HepG2 (cell line): ENCODE results near the gene GNPAT. TPM values are rescaled to one million over a fixed set of nuclear protein-coding genes. Genes with fewer than 3 reads are reported as not detected.
A peak's percentile ranks its signal among the peaks of the same experiment; 100 is the strongest.

Experiments used
- BCLAF1 ChIP-seq: fragments of 450-650 bp; IDR thresholded peaks from 2 replicates; pipeline ENCODE4 v1.6.1; 2017; ENCODE audit warnings: mild to moderate bottlenecking
- CEBPG ChIP-seq: IDR thresholded peaks from 2 replicates; pipeline ENCODE4 v1.6.1; 2016
- FOXA3 ChIP-seq: IDR thresholded peaks from 2 replicates; pipeline ENCODE4 v1.6.1; 2016; ENCODE audit warnings: missing genetic modification reagents, missing compliant biosample characterization
- GATA4 ChIP-seq: sonication (generic); IDR thresholded peaks from 2 replicates; pipeline ENCODE4 v1.6.1; 2016; ENCODE audit warnings: antibody characterized with exemption, low read depth, borderline replicate concordance
- ISL2 ChIP-seq: sonication (generic); formaldehyde crosslinking; IDR thresholded peaks from 2 replicates; pipeline ENCODE4 v1.5.0; 2020; ENCODE audit warnings: missing genetic modification reagents
- JUNB ChIP-seq: sonication (generic); formaldehyde crosslinking; IDR thresholded peaks from 2 replicates; pipeline ENCODE4 v1.8.0; 2022; ENCODE audit warnings: missing genetic modification reagents, mild to moderate bottlenecking, borderline replicate concordance
- KAT8 ChIP-seq: IDR thresholded peaks from 2 replicates; pipeline ENCODE4 v1.6.1; 2016; ENCODE audit warnings: missing genetic modification reagents, missing compliant biosample characterization
- KDM5B ChIP-seq: sonication (generic); formaldehyde crosslinking; IDR thresholded peaks from 2 replicates; pipeline ENCODE4 v1.4.0; 2020; ENCODE audit warnings: missing genetic modification reagents, mild to moderate bottlenecking, borderline replicate concordance
- MED1 ChIP-seq: sonication (generic); formaldehyde crosslinking; IDR thresholded peaks from 2 replicates; pipeline ENCODE4 v1.4.0; 2020; ENCODE audit warnings: missing genetic modification reagents
- MTF2 ChIP-seq: sonication (generic); formaldehyde crosslinking; IDR thresholded peaks from 2 replicates; pipeline ENCODE4 v1.5.0; 2020; ENCODE audit warnings: missing genetic modification reagents, borderline replicate concordance
- PCBP1 ChIP-seq: fragments of 200-400 bp; formaldehyde crosslinking; IDR thresholded peaks from 2 replicates; pipeline ENCODE4 v1.6.1; 2017; ENCODE audit warnings: mild to moderate bottlenecking, low read depth, low read length, borderline replicate concordance
- POLR2A ChIP-seq, 2 experiments: IDR thresholded peaks; 2 replicates each; pipeline ENCODE4 v1.6.1; 2011; ENCODE audit warnings: low read depth in 2 of 2, low read length in 2 of 2, mild to moderate bottlenecking in 1 of 2, moderate library complexity in 1 of 2; ENCODE audit not compliant: insufficient read depth in 1 of 2
- PTBP1 ChIP-seq: fragments of 200-400 bp; formaldehyde crosslinking; IDR thresholded peaks from 2 replicates; pipeline ENCODE4 v1.6.1; 2018; ENCODE audit warnings: low read length, low read depth; ENCODE audit not compliant: poor library complexity, severe bottlenecking
- SAP130 ChIP-seq: IDR thresholded peaks from 2 replicates; pipeline ENCODE4 v1.6.1; 2016; ENCODE audit warnings: low read depth
- SSRP1 ChIP-seq: IDR thresholded peaks from 2 replicates; pipeline ENCODE4 v1.6.1; 2016; ENCODE audit warnings: control low read depth
- TBX3 ChIP-seq: fragments of 450-650 bp; IDR thresholded peaks from 2 replicates; pipeline ENCODE4 v1.6.1; 2017; ENCODE audit warnings: antibody characterized with exemption, mild to moderate bottlenecking, inconsistent platforms, borderline replicate concordance
- THRA ChIP-seq: sonication (generic); formaldehyde crosslinking; IDR thresholded peaks from 2 replicates; pipeline ENCODE4 v1.4.0; 2020; ENCODE audit warnings: missing genetic modification reagents, borderline replicate concordance
- UBTF ChIP-seq: sonication (generic); formaldehyde crosslinking; IDR thresholded peaks from 2 replicates; pipeline ENCODE4 v1.4.0; 2020; ENCODE audit warnings: mild to moderate bottlenecking, missing genetic modification reagents
- ZFP1 ChIP-seq: IDR thresholded peaks from 2 replicates; pipeline ENCODE4 v1.6.1; 2016
- ZNF292 ChIP-seq: sonication (generic); formaldehyde crosslinking; IDR thresholded peaks from 2 replicates; pipeline ENCODE4 v1.8.1; 2022; ENCODE audit warnings: mild to moderate bottlenecking, low read depth, missing genetic modification reagents, borderline replicate concordance
- ZNF570 ChIP-seq: sonication (generic); formaldehyde crosslinking; IDR thresholded peaks from 2 replicates; pipeline ENCODE4 v1.4.0; 2020; ENCODE audit warnings: mild to moderate bottlenecking, missing genetic modification reagents, borderline replicate concordance
- polyA plus RNA-seq, 8 experiments: library from polyadenylated mRNA; depleted of rRNA in 3 of 8; stranded (reverse) in 7 of 8; unstranded in 1 of 8; fragments of >200 nt; fragmentation: Illumina TruSeq in 4 of 8; extraction: Trizol in 4 of 8; gene quantifications; 2 replicates each; pipeline versions ENCODE4 v1.2.1 to v1.2.3, GENCODE V29; 2011 to 2016; ENCODE audit warnings: low read depth in 4 of 8, missing spikeins in 1 of 8, mixed read lengths in 1 of 8; ENCODE audit not compliant: insufficient read depth in 1 of 8
- total RNA-seq, 5 experiments: library from RNA; depleted of rRNA; stranded (reverse); fragments of >200 nt; fragmentation: Illumina TruSeq; extraction: Trizol; gene quantifications; 2 replicates each; pipeline ENCODE4 v1.2.3, GENCODE V29; 2016; ENCODE audit warnings: low read depth in 1 of 5

GNPAT gene
- total and polyA plus RNA-seq, 2 of the 13 experiments (the other 11 are each of a cell fraction or from before 2014, with no cell fraction given) = 58.3 to 114 TPM

GRCh38 chr1:231233735-231234417 is 7.1 kb upstream of the GNPAT start (continued):
- peak; percentile 99 for TF ChIP-seq GATA4
- peak; percentile 59 to 86; a peak in 2 of 4 replicates for TF ChIP-seq POLR2A (IDR thresholded peaks at IDR 0.05; ENCODE audit: insufficient read depth in 1 of 2, low read depth in 2 of 2, low read length in 2 of 2)
- TF ChIP-seq KAT8 (CRISPR knock-in tag) = peak; percentile 70
- peak; percentile 36; the same call in 1 of the 2 replicates for TF ChIP-seq THRA (CRISPR knock-in tag)
- no peak for TF ChIP-seq ZNF570
- peak; percentile 77 for TF ChIP-seq FOXA3 (CRISPR knock-in tag)
- no peak for TF ChIP-seq ZNF292 (CRISPR knock-in tag)
- TF ChIP-seq UBTF (CRISPR knock-in tag) = peak; percentile 27; the same call in 1 of the 2 replicates
- 0 out of 2 replicates have a peak, but pooled peaks have one; percentile 4 for TF ChIP-seq SSRP1 (CRISPR knock-in tag)
- no peak for TF ChIP-seq KDM5B (CRISPR knock-in tag)
- TF ChIP-seq PTBP1 = no peak
- TF ChIP-seq PCBP1 = no peak
- TF ChIP-seq SAP130 (CRISPR knock-in tag) = peak; percentile 64
- peak; percentile 67 for TF ChIP-seq CEBPG (CRISPR knock-in tag)
- peak; percentile 60 for TF ChIP-seq JUNB (CRISPR knock-in tag)
- TF ChIP-seq ZFP1 (CRISPR knock-in tag) = 0 out of 2 replicates have a peak, but pooled peaks have one; percentile 18
- TF ChIP-seq MED1 = peak; percentile 77
- TF ChIP-seq TBX3 = peak; percentile 51; the same call in 1 of the 2 replicates
- TF ChIP-seq BCLAF1 = no peak
- TF ChIP-seq MTF2 = no peak
- peak; percentile 90 for TF ChIP-seq ISL2 (CRISPR knock-in tag)
